ENCODE data around the gene CTBP2.

The CTBP2 gene

DNA sequence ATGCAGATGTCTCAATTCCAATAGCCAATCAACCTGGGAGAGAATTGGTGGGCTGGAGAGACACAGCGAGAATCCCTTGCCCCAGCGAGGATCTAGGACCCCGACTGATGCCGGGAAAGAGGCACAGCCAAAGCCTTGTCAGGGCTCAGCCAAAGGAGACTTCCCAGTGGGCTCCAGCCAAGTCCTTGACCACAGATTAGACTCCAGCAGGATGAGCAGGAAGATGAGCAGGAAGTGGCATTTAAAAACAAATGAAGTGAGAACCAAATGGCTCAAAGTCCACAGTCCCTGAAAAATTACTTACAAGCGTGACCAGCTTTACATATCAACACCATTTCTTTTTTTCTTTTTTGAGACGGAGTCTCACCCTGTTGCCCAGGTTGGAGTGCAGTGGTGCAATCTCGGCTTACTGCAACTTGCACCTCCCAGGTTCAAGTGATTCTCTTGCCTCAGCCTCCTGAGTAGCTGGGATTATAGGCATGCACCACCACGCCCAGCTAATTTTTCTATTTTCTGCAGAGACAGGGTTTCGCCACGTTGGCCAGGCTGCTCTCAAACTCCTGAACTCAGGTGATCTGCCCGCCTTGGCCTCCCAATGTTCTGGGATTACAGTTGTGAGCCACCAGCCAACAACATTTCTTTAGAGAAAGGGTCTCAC, 40.2 kb downstream of the CTBP2 start:
- H3K9me3 Mint-ChIP-seq (ENCODE audit: low read depth): no peaks in the 10 kb centered on the region
- H3K36me3 Mint-ChIP-seq: no peaks in the 10 kb centered on the region
- no peak overlapping the region for H3K27ac Mint-ChIP-seq
- no peaks in the 10 kb centered on the region for H3K4me1 Mint-ChIP-seq (ENCODE audit: low read depth)
- H3K27me3 Mint-ChIP-seq: peaks cover 3% of the 10 kb centered on the region
- no peak overlapping the region for H3K4me3 Mint-ChIP-seq

DNA sequence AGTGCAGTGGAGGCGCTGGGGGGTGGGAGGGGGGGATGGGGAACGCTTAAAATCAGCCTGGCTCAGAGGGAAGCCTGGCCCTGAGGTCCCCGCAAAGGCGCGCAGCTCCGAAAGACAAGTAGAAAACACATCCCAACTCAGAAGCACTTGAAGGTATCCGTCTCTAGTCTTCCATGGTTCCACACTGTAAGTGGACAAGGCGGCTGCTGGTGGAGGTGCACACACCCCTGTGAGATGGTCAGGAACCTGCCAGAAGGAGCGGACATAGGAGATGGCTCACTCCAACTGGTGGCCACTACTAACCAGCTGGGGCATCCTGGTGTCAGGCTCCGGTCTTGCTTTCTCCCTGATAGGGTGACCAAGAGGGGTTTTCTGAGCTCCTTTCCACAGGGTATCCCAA, 41.7 kb downstream of the CTBP2 start:
- Mint-ChIP-seq H3K9me3 (ENCODE audit: low read depth) (no peaks in the 10 kb centered on the region), H3K27ac (no peak overlapping the region), H3K36me3 (no peaks in the 10 kb centered on the region), H3K27me3 (peaks cover 2% of the 10 kb centered on the region), H3K4me1 (ENCODE audit: low read depth) (no peaks in the 10 kb centered on the region), H3K4me3 (no peak overlapping the region)

DNA sequence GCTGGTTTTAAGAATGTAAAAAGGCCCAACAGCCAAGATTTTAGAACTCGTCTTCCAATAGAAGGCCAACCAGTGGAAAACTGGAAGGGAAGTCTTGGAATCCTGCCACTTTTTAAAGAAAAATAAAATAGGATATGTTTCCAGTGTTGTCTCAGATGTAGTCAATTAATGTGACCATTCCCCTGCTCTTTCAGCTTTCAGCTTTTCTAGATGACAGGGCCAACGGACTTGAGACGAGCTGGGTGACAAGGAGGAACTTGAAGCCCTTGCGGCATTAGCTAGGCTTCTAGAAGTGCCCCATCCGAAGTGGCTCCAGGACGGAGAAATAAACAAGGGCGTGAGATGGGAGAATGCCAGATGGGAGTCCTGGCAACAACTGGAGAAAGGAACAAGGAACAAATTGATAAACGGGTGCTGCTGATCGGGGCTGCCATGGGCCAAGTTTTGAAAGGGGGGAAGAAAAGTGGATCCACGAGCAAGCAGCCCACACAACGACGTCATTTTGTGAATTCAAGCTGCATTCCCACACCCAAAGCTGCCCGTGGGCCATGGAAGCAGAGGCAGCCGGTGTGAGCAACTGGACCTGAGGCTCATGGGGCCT, 42.3 kb downstream of the CTBP2 start:
- no peaks in the 10 kb centered on the region for H3K9me3 Mint-ChIP-seq (ENCODE audit: low read depth)
- H3K27me3 Mint-ChIP-seq: peaks cover 1% of the 10 kb centered on the region
- no peak overlapping the region for H3K4me3 Mint-ChIP-seq
- H3K4me1 Mint-ChIP-seq (ENCODE audit: low read depth): no peaks in the 10 kb centered on the region
- H3K27ac Mint-ChIP-seq: no peak overlapping the region
- no peaks in the 10 kb centered on the region for H3K36me3 Mint-ChIP-seq

DNA sequence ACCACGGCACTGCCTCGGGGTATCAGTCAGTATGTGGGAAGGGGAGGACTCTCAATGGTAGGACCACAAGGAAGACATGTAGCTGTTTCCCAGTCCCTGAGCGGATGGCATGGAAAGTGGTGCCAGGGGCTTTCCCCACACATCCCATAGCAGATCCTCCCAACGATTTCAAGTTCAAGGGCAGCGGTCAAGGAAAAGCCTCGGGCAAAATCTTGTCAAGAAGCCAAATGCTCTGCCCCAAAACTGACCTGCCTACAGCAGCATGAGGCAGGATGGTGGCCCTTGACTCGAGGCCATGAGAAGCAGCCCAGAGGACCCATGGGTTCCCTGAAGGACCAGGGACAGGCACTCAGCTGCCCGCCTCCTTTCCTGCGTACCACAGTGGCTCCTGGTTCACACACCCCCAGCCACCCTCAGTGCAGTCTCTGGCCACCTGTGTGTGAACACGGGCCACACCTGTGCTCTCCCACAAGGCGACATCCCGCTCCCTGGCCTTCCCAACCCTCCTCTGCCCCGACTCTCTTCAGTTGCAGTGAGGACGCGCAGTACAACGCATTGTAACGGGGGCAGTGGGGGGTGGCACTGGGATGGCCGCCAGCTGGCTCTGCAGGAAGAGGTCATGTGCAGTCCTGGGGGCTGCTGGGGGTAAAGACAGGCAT, 43.6 kb downstream of the CTBP2 start:
- H3K9me3 Mint-ChIP-seq (ENCODE audit: low read depth): no peaks in the 10 kb centered on the region
- no peaks in the 10 kb centered on the region for H3K36me3 Mint-ChIP-seq
- no peak overlapping the region for H3K4me3 Mint-ChIP-seq
- H3K4me1 Mint-ChIP-seq (ENCODE audit: low read depth): no peaks in the 10 kb centered on the region
- no peak overlapping the region for H3K27ac Mint-ChIP-seq
- no peaks in the 10 kb centered on the region for H3K27me3 Mint-ChIP-seq

DNA sequence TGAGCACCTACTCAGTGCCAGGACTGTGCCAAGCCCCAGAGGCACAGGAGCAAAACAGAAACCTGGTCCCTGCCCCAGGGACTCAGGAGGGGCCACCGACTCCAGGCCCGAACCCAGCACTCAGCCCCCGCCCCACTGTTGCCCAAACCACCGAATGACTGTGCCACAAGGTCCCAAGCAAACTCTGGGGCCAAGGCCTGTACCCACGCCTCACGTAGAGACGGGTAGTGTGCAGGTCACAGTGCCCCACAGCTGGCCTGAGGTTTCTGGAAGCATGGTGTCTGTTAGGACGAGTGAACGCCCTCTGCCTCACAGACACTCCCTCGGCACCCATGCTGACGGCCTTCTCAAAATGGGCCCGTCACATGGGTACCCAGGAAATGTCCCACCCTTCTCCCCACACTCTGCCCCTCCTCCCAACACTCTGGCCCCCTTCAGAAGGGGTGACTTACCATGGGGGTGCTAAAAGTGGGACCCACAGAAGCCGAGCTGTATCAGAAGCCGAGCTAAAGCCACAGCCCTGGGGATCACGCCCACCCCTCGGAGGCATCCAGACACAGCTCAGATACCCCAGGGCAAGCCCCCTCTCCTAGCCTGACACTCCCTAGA, 44.2 kb downstream of the CTBP2 start:
- Mint-ChIP-seq H3K9me3 (ENCODE audit: low read depth) (no peaks in the 10 kb centered on the region), H3K27ac (no peak overlapping the region), H3K4me1 (ENCODE audit: low read depth) (no peaks in the 10 kb centered on the region), H3K27me3 (peaks cover 1% of the 10 kb centered on the region), H3K36me3 (no peaks in the 10 kb centered on the region), H3K4me3 (no peak overlapping the region)

DNA sequence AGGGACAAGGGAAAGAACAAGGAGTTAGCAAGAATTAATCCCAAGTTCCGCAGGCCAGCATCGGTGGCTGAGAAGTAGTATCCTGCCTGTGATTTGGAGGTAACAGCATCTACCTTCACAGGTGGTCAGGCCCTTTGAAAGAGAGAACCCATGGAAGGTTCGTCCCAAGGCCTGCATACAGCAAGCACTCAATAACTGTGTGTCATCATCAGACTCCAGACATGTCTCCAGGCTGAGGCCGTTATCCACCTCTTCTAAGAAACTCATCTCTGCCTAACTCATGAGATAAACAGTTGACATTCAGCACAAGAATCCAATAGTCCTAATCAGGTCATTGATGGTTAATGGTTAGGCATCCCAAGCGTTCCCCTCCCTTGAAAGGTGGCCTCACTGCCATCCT, 45.0 kb downstream of the CTBP2 start:
- Mint-ChIP-seq H3K4me3 (no peak overlapping the region), H3K27me3 (peaks cover 1% of the 10 kb centered on the region), H3K36me3 (no peaks in the 10 kb centered on the region), H3K9me3 (ENCODE audit: low read depth) (no peaks in the 10 kb centered on the region), H3K4me1 (ENCODE audit: low read depth) (no peaks in the 10 kb centered on the region), H3K27ac (no peak overlapping the region)

DNA sequence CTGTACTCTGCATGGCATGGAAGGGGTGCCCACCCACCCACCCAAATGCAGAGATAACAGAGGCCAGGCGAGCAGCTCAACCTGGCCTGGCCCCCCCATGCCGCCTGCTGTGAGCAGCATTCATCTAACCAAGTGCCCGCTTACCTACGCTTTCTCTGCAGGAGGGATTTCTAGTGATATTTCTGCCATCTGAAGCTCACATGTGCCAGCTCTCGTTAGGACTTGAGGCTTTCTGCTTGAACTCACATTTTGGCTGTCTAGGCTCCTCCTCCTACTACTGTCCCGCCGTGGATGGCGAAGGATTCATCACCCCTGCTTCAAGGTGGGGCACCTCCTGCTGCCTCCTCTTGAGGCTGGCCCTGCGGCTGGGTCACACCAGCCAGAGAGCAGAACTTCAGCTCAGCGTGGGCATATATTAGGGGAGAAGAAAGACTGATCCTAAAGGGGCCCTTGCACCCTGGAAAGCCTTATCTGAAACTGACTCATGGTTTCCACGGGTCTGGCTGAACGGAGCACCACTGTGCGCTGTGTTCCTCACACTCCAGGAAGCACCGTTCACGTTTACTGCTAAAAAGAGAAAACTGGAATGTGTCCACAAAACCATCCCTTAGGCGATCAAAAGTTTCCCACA, 45.5 kb downstream of the CTBP2 start:
- Mint-ChIP-seq H3K4me3 (no peak overlapping the region), H3K4me1 (ENCODE audit: low read depth) (no peaks in the 10 kb centered on the region), H3K27me3 (peaks cover 1% of the 10 kb centered on the region), H3K9me3 (ENCODE audit: low read depth) (no peaks in the 10 kb centered on the region), H3K27ac (no peak overlapping the region), H3K36me3 (no peaks in the 10 kb centered on the region)

DNA sequence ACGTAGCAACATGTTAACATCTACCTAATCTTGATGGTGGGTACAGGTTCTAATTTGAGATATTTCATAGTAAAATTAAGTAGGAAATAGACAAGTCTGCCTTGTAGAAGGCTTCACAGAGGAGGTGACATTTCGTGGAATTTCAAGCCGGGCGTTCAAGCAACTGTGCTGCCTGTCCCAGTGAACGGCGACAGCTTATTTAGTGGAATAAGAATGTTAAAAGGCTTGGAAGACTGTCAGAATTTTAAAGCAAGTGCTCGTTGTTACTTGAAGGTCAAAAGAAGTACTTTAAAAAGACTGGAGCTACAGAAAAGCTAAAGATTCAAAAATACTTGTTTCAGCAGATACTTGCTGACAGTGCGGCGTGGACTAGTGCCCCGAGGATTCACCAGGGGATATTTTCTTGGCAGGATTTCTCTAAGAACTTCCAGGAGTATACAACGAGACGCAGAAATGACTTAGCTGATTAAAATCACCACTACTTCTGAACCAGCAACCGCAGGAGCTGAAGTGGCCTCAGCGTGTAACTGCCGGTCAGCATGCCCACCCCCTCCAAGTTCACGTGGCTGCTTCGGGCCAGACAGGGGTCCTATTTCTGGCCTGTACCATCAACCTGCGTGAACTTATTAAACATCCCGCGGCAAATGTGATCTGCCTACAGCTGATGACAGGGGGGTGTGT, 46.5 kb downstream of the CTBP2 start:
- no peaks in the 10 kb centered on the region for H3K4me1 Mint-ChIP-seq (ENCODE audit: low read depth)
- peaks cover 1% of the 10 kb centered on the region for H3K27me3 Mint-ChIP-seq
- H3K36me3 Mint-ChIP-seq: no peaks in the 10 kb centered on the region
- H3K27ac Mint-ChIP-seq: no peak overlapping the region
- no peaks in the 10 kb centered on the region for H3K9me3 Mint-ChIP-seq (ENCODE audit: low read depth)
- no peak overlapping the region for H3K4me3 Mint-ChIP-seq

DNA sequence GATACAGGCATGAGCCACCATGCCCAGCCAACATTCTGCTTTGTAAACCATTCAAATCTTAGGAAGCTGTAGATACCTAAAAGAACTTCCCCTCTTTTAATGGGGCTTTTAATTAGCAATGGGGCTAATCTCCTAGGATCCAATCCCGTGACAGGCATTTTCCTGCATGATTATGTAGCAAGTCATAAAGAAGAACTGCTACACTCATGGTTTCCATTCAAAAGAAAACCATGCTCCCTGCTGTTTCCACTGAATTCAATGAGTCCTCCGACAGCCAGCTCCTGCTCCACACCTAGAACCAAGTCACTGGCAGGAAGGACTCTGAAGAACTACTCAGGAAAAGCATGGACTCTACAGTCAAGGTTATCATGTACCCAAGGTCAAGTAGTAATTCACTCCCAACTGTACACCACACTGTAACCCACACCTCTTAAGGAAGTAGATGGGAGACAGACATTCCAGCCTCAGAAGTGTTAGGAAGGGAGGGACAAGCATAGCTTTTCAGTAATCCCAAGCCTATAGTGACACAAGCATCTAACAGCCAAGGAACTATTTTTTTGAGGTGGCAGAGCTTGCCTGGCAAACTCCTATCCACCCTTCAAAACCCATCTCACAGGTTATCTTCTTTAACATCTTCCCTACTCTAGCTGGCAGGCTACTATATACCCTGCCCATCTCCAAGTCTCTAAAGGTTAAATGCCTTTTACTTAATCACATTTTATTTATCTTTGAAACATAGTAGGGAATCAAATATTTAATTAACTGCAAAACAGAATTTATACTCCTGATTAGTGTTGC, 47.5 kb downstream of the CTBP2 start:
- no peaks in the 10 kb centered on the region for H3K9me3 Mint-ChIP-seq (ENCODE audit: low read depth)
- H3K4me3 Mint-ChIP-seq: no peak overlapping the region
- peaks cover 1% of the 10 kb centered on the region for H3K27me3 Mint-ChIP-seq
- H3K27ac Mint-ChIP-seq: no peak overlapping the region
- H3K4me1 Mint-ChIP-seq (ENCODE audit: low read depth): no peaks in the 10 kb centered on the region
- H3K36me3 Mint-ChIP-seq: no peaks in the 10 kb centered on the region

DNA sequence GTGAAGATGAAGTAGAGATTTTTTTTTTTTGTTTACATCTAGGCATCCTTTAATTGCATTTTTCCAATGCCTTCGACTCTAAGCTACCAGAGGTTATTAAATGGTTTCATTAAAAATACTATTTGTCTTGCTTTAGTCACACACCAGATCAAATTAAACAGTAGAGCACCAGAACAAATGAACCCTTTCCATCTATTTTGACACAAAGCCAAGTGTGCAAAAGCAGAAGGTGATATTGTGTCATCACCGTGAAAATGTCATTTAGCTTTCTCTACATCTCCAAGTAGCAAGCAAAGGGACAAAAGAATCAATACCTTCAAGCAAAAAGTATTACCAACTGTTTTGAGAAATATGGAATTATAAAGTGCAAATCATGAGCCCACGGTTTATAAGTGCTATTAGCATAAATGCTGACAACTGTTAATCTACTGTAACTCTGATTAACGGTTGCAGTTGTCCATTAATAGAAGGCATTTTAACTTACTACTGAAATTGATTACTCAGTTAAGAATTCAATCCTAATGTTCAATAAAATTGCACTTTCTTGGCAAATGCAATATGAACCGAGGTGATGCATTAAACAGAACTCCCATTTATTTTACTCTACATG, 49.1 kb downstream of the CTBP2 start:
- H3K27me3 Mint-ChIP-seq: peaks cover 1% of the 10 kb centered on the region
- H3K36me3 Mint-ChIP-seq: no peaks in the 10 kb centered on the region
- no peak overlapping the region for H3K4me3 Mint-ChIP-seq
- H3K9me3 Mint-ChIP-seq (ENCODE audit: low read depth): no peaks in the 10 kb centered on the region
- no peaks in the 10 kb centered on the region for H3K4me1 Mint-ChIP-seq (ENCODE audit: low read depth)
- no peak overlapping the region for H3K27ac Mint-ChIP-seq

DNA sequence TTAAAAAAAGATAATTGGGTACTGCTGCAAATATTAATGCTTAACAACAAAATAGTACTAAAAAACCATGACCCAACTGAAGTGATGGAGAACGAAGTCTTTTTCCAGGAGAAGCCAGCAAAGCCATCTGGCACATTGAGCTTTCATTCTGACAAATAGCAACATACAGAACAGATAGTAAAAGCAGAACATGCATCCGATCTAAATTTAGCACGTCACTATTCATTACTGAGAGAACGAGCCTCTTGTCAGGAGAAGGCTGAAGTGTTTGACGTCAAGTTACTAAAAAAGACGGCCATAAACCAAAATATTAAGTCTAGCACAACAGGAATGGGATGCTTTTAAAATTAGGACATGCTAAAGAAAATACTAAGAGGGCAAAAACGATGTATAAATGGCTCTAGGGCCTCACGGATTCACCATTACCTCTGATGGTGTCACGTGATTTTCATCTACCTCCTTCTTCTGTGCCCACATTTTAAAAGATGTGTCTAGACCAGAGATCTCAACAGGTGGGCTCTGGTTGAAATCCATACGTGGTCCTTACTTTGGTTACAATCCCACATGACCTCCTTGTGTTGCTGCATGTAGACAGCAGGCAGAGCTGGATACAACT, 52.3 kb downstream of the CTBP2 start:
- Mint-ChIP-seq H3K9me3 (ENCODE audit: low read depth) (no peaks in the 10 kb centered on the region), H3K4me3 (no peak overlapping the region), H3K36me3 (no peaks in the 10 kb centered on the region), H3K27me3 (peaks cover 1% of the 10 kb centered on the region), H3K27ac (no peak overlapping the region), H3K4me1 (ENCODE audit: low read depth) (no peaks in the 10 kb centered on the region)

DNA sequence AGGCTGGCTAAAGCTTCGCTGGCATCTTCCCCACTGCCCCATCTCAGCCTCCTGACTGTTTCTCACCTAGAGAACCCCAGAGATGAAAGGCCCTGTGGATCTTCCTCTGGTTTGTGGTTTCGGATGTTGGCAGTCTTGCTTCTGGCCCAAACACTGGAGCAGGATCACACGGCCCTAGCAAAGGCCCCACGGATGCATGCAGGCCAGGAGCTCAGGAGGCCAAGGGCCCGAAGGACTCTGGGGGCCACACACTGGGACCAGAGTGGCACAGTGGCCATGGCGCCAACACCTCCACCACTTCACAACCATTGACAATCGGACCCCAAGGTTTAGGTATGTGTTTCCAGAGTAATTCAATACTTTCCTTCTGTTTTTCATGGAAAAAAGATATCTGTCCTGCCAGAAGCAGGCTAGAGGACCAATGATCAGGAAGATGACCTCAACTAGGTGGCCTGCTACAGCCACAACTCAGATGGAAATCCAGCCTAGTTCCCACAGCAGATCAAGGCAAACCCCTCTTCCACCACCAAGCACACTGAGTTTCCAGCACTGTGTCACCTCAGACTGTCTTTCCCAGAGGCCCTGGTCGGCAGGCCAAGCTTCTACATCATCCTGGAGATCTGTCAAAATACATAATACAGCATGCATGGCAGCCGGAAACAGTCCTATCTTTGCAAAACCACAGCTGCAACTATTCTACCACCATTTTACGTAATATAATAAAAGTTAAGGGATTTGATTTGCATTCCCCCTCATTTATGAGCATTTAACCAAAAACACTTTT, 53.0 kb downstream of the CTBP2 start:
- H3K36me3 Mint-ChIP-seq: no peaks in the 10 kb centered on the region
- H3K27me3 Mint-ChIP-seq: peaks cover 1% of the 10 kb centered on the region
- H3K9me3 Mint-ChIP-seq (ENCODE audit: low read depth): no peaks in the 10 kb centered on the region
- no peak overlapping the region for H3K4me3 Mint-ChIP-seq
- H3K27ac Mint-ChIP-seq: no peak overlapping the region
- H3K4me1 Mint-ChIP-seq (ENCODE audit: low read depth): no peaks in the 10 kb centered on the region

DNA sequence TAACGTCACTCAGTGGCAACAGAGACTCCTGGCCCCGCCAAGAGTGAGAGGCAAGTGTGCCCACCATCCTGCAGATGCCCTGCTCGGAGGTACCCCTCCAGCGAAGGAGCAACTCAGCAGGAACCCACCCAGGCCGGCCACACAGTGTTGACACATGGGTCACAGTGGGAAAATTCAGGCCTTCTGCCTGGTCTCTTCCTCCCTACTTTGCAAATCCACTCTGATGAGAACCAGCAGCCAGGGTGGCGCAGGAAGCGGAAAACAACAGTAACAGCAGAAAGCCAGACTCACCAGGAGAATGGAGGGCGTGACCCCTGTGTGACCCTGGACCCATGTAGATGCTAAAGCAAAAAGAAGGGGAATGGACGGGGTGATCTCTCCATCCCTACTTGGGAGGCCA, 53.8 kb downstream of the CTBP2 start:
- H3K27ac Mint-ChIP-seq: no peak overlapping the region
- H3K4me1 Mint-ChIP-seq (ENCODE audit: low read depth): no peaks in the 10 kb centered on the region
- H3K36me3 Mint-ChIP-seq: no peaks in the 10 kb centered on the region
- no peak overlapping the region for H3K4me3 Mint-ChIP-seq
- H3K9me3 Mint-ChIP-seq (ENCODE audit: low read depth): no peaks in the 10 kb centered on the region
- peaks cover 1% of the 10 kb centered on the region for H3K27me3 Mint-ChIP-seq

Data from activated naive CD8-positive, alpha-beta T cell (primary cell).